GM19455 (cell line): Measurements from ENCODE around the gene CCDC92B.
"Not testable (repeated sequence)": the region's sequence is repeated elsewhere in the genome, so short reads cannot be mapped to it uniquely, and the experiment has no call there.

ENCODE experiments used
- ATAC-seq: cut with Tn5 transposase; IDR thresholded peaks from one replicate; pipeline ENCODE4 v1.9.1; 2021; ENCODE audit not compliant: unreplicated experiment

Gene CCDC92B

GRCh38 chr17:2691069-2691871, 58.2 kb downstream of the CCDC92B start:
- no peak for ATAC-seq

DNA sequence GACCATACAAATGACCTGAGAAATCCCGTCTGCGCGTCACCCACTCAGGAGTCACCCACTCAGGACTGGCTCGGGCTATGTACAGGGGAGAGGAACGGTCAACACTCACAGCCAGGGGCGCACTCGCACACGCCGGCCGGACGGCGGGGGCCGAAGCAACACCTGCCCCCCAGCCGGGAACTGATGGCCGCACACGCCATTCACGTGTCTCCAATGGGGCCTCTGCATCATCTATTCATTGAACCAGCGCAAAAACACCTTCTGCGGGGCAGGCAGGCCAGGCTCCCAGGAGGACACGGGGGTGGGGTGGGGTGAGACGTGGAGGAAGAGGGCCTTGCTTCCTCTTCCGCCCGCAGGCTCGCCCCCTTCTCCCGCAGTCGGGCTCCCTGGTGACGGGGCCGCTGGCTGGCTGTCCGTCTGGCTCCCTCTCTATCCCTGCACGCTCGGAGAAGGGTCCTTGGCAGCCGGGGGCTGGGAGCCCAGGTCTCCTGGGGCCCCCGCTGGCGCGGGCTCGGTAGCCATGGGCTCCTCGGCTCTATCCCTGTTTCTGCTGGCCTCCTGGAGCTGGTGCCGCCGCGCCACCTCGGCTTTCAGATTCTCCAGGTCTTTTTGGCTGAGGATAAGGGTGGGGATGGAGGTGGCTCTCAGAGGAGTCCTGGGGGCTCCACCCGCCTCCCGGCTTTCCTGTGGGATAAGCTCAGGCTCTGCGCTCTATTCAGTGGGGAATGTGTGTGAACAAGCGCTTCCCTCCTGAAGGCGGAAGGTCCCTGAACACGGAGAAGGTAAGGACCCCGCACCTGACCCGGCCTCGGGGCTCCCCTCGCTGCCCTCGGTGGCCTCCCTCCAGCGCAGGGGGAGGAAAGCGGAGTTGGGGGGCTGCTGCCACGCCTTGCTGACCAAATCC, 59.0 kb downstream of the CCDC92B start:
- ATAC-seq, result no peak

- no peak for ATAC-seq
Observed at GRCh38 chr17:2689411-2690164, 59.9 kb downstream of the CCDC92B start.

DNA sequence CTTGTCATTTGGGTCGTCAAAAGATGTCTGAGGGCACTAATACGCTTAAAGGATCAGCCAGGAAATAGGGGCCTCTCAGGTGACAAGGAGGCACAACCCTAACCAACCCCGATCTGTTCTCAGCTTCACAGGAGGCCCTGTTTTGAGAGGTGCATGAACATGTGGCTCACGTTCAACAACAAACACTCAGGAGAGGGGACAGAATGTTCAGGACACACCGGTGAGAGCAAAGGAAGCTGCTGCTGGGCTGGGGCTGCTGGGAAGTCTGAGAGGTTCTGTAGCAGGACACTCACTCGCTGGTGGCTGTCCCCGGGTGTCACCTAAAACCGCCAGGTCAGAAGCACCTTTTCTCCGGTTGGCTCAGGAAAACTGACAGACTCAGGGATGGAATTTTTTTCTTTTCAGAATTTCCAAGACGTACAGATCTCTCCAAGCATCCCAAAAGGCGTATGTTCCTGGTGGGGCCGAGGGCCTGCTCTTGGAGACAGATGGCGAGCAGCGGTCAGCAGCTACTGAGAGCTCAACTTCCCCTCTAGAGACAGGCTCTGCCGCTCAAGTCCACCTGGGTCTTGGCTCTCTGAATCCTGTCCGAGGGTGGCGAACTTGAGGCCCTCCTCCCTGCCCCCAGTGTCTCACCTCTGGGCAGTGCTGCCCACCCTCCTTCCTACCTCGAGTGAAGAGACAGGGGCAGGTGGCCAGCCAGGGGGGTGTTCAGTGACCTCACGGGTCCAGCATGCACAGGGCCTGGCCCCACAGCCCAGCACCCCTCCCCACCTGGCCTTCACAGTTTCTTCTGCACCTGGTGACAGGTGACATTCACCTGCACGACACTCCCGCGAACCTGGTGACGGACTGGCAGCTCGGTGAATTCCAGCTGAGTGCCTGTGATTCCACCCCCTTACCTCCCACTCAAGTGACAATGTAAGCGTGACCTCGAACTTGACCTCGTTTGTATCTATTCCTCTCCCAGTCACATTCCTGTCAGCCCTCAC, 60.8 kb downstream of the CCDC92B start:
- ATAC-seq, result no peak

- ATAC-seq, result no peak
Observed at GRCh38 chr17:2687074-2687418, 62.4 kb downstream of the CCDC92B start.

DNA sequence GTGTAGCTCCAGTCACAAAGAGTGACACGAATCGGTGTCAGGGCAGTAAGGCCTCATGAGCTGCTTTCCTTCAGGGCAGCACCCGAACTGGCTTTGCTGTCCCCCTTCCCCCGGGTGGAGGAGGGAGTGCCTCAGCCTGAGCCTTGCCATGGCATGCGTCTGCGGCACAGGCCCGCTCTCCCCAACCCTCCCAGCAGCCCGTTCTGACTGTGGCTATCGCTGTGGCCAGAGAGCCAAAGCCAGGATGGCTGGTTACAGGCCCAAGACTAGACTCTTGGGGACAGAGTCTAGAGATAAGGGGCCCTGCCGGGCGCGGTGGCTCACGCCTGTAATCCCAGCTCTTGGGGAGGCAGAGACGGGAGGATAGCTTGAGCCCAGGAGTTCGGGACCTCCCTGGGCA, 63.8 kb downstream of the CCDC92B start:
- ATAC-seq, result no peak

DNA sequence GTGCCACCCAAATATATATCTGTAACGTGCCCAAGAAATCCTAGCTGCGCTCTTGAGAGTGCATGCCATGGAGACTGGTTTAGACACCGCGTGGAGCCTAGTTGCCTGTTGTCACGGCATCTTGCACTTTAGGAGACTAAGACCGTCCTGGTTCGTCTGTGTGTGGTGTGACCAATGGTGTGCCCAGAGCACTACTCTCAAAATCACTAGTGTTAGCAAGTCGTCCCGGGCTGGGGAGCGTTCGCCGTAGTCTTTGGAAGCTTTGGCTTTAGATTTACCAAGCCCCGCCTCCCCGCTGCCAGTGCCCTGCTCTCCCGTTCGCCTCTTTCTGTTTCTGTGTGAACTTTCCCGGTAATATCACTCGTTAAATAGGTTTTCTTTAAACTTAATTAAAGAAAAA, 64.9 kb downstream of the CCDC92B start:
- ATAC-seq, result no peak

- ATAC-seq, result no peak
Observed at GRCh38 chr17:2683912-2684311, 65.5 kb downstream of the CCDC92B start.

GRCh38 chr17:2682176-2682938, 67.1 kb downstream of the CCDC92B start:
- no peak for ATAC-seq

GRCh38 chr17:2681650-2682049, 67.8 kb downstream of the CCDC92B start:
- ATAC-seq, result no peak

DNA sequence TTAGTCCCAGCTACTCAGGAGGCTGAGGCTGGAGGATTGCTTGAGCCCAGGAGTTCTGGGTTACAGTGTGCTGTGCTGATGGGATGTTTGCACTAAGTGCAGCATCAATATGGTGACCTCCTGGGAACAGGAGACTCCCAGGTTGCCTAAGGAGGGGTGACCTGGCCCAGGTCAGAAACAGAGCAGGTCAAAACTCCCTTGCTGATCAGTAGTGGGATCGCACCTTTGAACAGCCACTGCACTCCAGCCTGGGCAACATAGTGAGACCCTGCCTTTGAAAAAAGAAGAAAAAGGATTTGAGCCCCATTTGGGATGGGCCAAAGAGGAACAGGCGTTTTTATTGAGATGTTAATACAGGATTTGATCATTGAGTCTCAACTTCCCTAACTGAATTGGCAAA, 68.5 kb downstream of the CCDC92B start:
- ATAC-seq, result no peak

DNA sequence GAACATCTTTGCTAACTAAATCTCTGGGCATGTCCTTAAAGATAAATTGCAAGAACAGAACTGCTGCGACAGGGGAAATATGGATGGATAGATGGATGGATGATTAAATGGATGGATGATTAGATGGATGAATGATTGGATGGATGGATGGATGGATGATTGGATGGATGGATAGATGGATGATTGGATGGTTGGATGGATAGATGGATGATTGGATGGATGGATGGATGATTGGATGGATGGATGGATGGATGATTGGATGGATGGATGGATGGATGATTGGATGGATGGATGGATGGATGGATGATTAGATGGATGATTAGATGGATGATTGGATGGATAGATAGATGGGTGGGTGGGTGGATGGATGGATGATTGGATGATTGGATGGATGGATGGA, 70.2 kb downstream of the CCDC92B start:
- not testable (repeated sequence) for ATAC-seq
